ENCODE data around the gene CCDC192.

- TF ChIP-seq CTCF (conservative IDR thresholded peaks at IDR 0.05; ENCODE audit: low read depth in 2 of 2) (no peak), EZH2 (IDR thresholded peaks at IDR 0.05; ENCODE audit: low read depth, unreplicated experiment) (no peak), EZH2phosphoT487 (IDR thresholded peaks at IDR 0.05; ENCODE audit: unreplicated experiment) (no peak), POLR2AphosphoS5 (IDR thresholded peaks at IDR 0.05; ENCODE audit: low read depth) (no peak), JUNB (IDR thresholded peaks at IDR 0.05; ENCODE audit: unreplicated experiment) (no peak), NANOG (IDR thresholded peaks at IDR 0.05; ENCODE audit: borderline replicate concordance) (no peak), CREB1 (CRISPR knock-in tag; IDR thresholded peaks at IDR 0.05; ENCODE audit: low read depth) (no peak), ZNF114 (CRISPR knock-in tag; IDR thresholded peaks at IDR 0.05) (no peak), STAT1 (IDR thresholded peaks at IDR 0.05; ENCODE audit: unreplicated experiment) (no peak)
- TF ChIP-seq, protein P1, sequence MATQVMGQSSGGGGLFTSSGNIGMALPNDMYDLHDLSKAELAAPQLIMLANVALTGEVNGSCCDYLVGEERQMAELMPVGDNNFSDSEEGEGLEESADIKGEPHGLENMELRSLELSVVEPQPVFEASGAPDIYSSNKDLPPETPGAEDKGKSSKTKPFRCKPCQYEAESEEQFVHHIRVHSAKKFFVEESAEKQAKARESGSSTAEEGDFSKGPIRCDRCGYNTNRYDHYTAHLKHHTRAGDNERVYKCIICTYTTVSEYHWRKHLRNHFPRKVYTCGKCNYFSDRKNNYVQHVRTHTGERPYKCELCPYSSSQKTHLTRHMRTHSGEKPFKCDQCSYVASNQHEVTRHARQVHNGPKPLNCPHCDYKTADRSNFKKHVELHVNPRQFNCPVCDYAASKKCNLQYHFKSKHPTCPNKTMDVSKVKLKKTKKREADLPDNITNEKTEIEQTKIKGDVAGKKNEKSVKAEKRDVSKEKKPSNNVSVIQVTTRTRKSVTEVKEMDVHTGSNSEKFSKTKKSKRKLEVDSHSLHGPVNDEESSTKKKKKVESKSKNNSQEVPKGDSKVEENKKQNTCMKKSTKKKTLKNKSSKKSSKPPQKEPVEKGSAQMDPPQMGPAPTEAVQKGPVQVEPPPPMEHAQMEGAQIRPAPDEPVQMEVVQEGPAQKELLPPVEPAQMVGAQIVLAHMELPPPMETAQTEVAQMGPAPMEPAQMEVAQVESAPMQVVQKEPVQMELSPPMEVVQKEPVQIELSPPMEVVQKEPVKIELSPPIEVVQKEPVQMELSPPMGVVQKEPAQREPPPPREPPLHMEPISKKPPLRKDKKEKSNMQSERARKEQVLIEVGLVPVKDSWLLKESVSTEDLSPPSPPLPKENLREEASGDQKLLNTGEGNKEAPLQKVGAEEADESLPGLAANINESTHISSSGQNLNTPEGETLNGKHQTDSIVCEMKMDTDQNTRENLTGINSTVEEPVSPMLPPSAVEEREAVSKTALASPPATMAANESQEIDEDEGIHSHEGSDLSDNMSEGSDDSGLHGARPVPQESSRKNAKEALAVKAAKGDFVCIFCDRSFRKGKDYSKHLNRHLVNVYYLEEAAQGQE (IDR thresholded peaks at IDR 0.05; ENCODE audit: unreplicated experiment): no peak
- TF ChIP-seq, protein P2, sequence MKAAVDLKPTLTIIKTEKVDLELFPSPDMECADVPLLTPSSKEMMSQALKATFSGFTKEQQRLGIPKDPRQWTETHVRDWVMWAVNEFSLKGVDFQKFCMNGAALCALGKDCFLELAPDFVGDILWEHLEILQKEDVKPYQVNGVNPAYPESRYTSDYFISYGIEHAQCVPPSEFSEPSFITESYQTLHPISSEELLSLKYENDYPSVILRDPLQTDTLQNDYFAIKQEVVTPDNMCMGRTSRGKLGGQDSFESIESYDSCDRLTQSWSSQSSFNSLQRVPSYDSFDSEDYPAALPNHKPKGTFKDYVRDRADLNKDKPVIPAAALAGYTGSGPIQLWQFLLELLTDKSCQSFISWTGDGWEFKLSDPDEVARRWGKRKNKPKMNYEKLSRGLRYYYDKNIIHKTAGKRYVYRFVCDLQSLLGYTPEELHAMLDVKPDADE (IDR thresholded peaks at IDR 0.05): no peak
Measured at GRCh38 chr5:127960270-127960691, 257.1 kb downstream of the CCDC192 start.
